ENCODE data around the gene EPHB1.

GRCh38 chr3:134910026-134910425 lies 115.0 kb downstream of the EPHB1 start:
- TF ChIP-seq, protein P1, sequence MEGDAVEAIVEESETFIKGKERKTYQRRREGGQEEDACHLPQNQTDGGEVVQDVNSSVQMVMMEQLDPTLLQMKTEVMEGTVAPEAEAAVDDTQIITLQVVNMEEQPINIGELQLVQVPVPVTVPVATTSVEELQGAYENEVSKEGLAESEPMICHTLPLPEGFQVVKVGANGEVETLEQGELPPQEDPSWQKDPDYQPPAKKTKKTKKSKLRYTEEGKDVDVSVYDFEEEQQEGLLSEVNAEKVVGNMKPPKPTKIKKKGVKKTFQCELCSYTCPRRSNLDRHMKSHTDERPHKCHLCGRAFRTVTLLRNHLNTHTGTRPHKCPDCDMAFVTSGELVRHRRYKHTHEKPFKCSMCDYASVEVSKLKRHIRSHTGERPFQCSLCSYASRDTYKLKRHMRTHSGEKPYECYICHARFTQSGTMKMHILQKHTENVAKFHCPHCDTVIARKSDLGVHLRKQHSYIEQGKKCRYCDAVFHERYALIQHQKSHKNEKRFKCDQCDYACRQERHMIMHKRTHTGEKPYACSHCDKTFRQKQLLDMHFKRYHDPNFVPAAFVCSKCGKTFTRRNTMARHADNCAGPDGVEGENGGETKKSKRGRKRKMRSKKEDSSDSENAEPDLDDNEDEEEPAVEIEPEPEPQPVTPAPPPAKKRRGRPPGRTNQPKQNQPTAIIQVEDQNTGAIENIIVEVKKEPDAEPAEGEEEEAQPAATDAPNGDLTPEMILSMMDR (conservative IDR thresholded peaks at IDR 0.05 in 1 of 2, IDR thresholded peaks at IDR 0.05 in 1 of 2; ENCODE audit: extremely low read depth in 1 of 2, insufficient read depth in 1 of 2, low read depth in 1 of 2, low read length in 2 of 2) = no peak
- no peak for TF ChIP-seq EZH2 (IDR thresholded peaks at IDR 0.05; ENCODE audit: borderline replicate concordance, low read length)

Measured in mammary epithelial cell (primary cell).